ENCODE data around the gene PSMB8. TPM values are rescaled to one million over a fixed set of nuclear protein-coding genes. Genes with fewer than 3 reads are reported as not detected.

Gene PSMB8
- 100 to 1,000 TPM; 120 to 121 TPM for total RNA-seq
- 192 TPM for polyA plus RNA-seq (2013, experiment 1 of 2)
- polyA plus RNA-seq (2013, experiment 2 of 2) = 170 TPM
- 79.6 to 345 (median 136) reads per million in 172 experiments for total RNA-seq

DNA sequence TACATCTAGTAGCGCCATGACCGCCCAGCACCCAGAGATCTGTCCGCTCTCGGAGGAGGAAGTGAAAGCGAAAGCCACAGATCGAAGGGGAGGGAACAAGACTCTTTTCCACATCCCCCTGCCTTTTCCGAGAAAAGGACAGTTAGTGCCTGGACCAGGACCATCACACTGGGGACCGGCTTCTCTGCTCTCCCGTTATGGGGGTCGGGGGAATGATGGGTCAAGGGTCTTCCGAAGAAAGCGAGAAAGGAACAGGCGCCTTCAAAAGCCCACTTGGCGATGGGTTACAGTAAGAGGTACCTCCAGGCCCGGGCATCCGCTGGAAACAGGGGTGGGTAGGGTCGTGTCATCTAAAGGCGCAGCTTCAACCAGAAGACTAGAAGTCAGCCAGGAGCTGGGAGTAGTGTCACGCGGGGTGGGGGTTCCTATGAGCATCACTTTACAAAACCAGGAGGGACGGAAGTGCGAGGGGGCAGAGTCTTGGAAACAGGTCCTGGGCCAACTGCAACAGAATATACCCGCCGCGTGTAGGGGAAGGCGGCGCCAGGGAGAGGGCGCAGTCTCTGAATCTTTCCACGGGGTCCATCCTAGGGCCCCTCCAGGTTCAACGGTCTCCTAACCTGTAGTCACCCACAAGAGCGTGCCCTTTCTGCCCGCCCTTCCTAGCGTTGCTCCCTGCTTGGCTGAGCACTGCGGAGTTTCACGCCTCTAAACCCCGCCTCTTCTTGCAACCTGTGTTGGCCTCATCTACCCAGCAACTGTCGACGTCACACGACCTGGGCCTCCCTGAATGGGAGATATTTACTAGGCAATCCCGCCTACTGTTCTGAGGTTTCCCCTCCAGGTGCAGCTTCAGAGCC is at the start of gene PSMB8:
PSMB8 (minus strand) TSS at position 69 of the 860 bp plus-strand sequence; CDS start at position 18, 51 bp downstream.
- POLR2A ChIA-PET = interaction anchor here (0.7 to 11.2 kb wide), 36 partner anchors 9 to 1414 kb away, joined by 3 to 901 read pairs (median 4); partner anchors contain the start of genes BRD2, DDX39B, FKBPL and GPSM3
- Histone ChIP-seq H3K9me3 (ENCODE audit: control insufficient read depth in 1 of 2, insufficient read depth in 1 of 2, low read length in 2 of 2) (no peaks in the 10 kb centered on the region), H3K4me3 (ENCODE audit: low read length) (peak within 1 kb of the TSS; percentile 94), H3K4me1 (ENCODE audit: insufficient read depth, low read length) (peaks cover 73% of the 10 kb centered on the region), H3K27ac (ENCODE audit: low read depth in 1 of 2, low read length in 2 of 2) (peak within 1 kb of the TSS; percentile 99 to 100), H3K36me3 (ENCODE audit: insufficient read depth, low read length) (peaks cover 73% of the 10 kb centered on the region), H3K27me3 (ENCODE audit: control insufficient read depth in 1 of 2, insufficient read depth in 2 of 2, low read length in 2 of 2) (no peaks in the 10 kb centered on the region)
- CTCF ChIA-PET = interaction anchor here (0.6 to 4.0 kb wide), 7 partner anchors 10 to 140 kb away, joined by 3 to 66 read pairs (median 5); partner anchors contain the start of genes HLA-DMB, PSMB9 and TAP1
- Mint-ChIP-seq H3K27ac (peak within 1 kb of the TSS; percentile 99), H3K9me3 (no peaks in the 10 kb centered on the region), H3K36me3 (ENCODE audit: low read depth) (peaks cover 93% of the 10 kb centered on the region), H3K27me3 (no peaks in the 10 kb centered on the region), H3K4me3 (peak within 1 kb of the TSS; percentile 97), H3K4me1 (ENCODE audit: low read depth) (peaks cover 96% of the 10 kb centered on the region)
- peak; percentile 94 to 99 (median 98) for DNase-seq
- intact Hi-C loops (cut with DNase I, micrococcal nuclease) = loop anchor here (1.0 to 10.0 kb wide), 4 partner anchors 9 to 1401 kb away; partner anchors contain the start of genes HSD17B8 (in 1 of the 2), RING1 (in 1 of the 2), RXRB (in 1 of the 2) and SLC39A7 (in 1 of the 2)
- peak; percentile 79 for ATAC-seq (ENCODE audit: poor library complexity)
- TF ChIP-seq, protein P1, sequence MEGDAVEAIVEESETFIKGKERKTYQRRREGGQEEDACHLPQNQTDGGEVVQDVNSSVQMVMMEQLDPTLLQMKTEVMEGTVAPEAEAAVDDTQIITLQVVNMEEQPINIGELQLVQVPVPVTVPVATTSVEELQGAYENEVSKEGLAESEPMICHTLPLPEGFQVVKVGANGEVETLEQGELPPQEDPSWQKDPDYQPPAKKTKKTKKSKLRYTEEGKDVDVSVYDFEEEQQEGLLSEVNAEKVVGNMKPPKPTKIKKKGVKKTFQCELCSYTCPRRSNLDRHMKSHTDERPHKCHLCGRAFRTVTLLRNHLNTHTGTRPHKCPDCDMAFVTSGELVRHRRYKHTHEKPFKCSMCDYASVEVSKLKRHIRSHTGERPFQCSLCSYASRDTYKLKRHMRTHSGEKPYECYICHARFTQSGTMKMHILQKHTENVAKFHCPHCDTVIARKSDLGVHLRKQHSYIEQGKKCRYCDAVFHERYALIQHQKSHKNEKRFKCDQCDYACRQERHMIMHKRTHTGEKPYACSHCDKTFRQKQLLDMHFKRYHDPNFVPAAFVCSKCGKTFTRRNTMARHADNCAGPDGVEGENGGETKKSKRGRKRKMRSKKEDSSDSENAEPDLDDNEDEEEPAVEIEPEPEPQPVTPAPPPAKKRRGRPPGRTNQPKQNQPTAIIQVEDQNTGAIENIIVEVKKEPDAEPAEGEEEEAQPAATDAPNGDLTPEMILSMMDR (IDR thresholded peaks at IDR 0.05) = no peak

DNA sequence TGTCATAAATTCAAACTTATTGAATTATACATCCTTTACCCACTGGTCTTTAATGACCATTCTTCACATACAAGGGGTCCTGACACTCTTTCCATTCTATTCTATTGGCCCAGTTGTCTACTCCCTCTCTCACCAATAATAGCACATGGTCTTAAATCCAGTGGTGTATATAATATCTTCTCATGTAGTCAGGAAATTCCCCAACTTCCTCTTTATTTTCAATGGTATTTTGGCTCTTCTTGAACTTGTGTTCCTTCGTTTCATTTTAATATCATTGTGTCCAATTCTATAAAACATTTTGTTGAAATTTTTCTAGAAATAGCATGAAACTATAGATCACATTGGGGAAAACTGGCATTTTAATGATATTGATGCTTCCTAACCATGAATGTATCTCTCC is 47.0 kb upstream of the PSMB8 start:
- Mint-ChIP-seq H3K27me3 (no peaks in the 10 kb centered on the region), H3K9me3 (no peaks in the 10 kb centered on the region), H3K4me3 (no peak overlapping the region), H3K4me1 (ENCODE audit: low read depth) (peaks cover 25% of the 10 kb centered on the region), H3K27ac (no peak overlapping the region), H3K36me3 (ENCODE audit: low read depth) (peaks cover 10% of the 10 kb centered on the region)
- TF ChIP-seq, protein P1 (IDR thresholded peaks at IDR 0.05) = no peak
- intact Hi-C loops (cut with DNase I, micrococcal nuclease) = loop anchor here in 1 of 2 experiments (10.0 kb wide), 1 partner anchor 1504 kb away; the partner anchor contains the start of gene NUDT3
- Histone ChIP-seq H3K4me1 (ENCODE audit: insufficient read depth, low read length) (peaks cover 16% of the 10 kb centered on the region), H3K27me3 (ENCODE audit: control insufficient read depth in 1 of 2, insufficient read depth in 2 of 2, low read length in 2 of 2) (no peaks in the 10 kb centered on the region), H3K4me3 (ENCODE audit: low read length) (no peak overlapping the region), H3K9me3 (ENCODE audit: control insufficient read depth in 1 of 2, insufficient read depth in 1 of 2, low read length in 2 of 2) (no peaks in the 10 kb centered on the region), H3K36me3 (ENCODE audit: insufficient read depth, low read length) (no peaks in the 10 kb centered on the region), H3K27ac (ENCODE audit: low read depth in 1 of 2, low read length in 2 of 2) (no peak overlapping the region)
- ChIA-PET POLR2A (interaction anchor here (1.3 to 5.4 kb wide), 2 partner anchors 80 to 81 kb away, joined by 6 to 129 read pairs; partner anchors contain the start of gene BRD2), CTCF (interaction anchor here (1.1 to 2.1 kb wide), 2 partner anchors 22 to 94 kb away, joined by 3 to 5 read pairs; no protein-coding TSS in a partner anchor)
- ATAC-seq (ENCODE audit: poor library complexity) (no peak), DNase-seq (no peak)

DNA sequence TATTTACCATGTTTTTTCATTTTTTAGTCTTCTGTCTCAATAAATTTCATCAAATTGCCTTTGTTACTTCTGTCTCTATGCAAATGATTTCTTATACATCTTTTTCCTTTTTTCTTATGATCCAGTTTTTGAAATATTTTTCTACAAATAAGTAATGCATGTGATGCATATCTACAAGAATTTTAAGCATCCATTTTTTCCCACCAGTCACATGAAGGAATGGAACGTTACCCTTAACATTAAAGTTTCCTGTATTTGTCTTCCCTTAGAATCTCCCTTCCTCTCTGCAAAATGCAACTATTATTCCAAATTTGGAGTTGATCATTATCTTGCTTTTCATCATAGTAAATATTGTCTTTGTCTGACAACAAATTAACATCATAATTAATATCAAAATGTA is 45.7 kb upstream of the PSMB8 start:
- intact Hi-C loops (cut with DNase I, micrococcal nuclease) = loop anchor here in 1 of 2 experiments (5.0 kb wide), 1 partner anchor 193 kb away; no protein-coding TSS in a partner anchor
- POLR2A ChIA-PET = interaction anchor here (1.3 kb wide), 1 partner anchor 82 kb away, joined by 6 read pairs; no protein-coding TSS in a partner anchor
- no peak for ATAC-seq (ENCODE audit: poor library complexity)
- no peak overlapping the region for H3K27ac ChIP-seq (ENCODE audit: low read depth in 1 of 2, low read length in 2 of 2)
- peaks cover 7% of the 10 kb centered on the region for H3K36me3 Mint-ChIP-seq (ENCODE audit: low read depth)
- no peaks in the 10 kb centered on the region for H3K27me3 ChIP-seq (ENCODE audit: control insufficient read depth in 1 of 2, insufficient read depth in 2 of 2, low read length in 2 of 2)
- H3K9me3 Mint-ChIP-seq = no peaks in the 10 kb centered on the region
- CTCF ChIA-PET = interaction anchor here (1.1 kb wide), 1 partner anchor 21 kb away, joined by 3 read pairs; no protein-coding TSS in a partner anchor
- H3K4me3 ChIP-seq (ENCODE audit: low read length) = no peak overlapping the region
- no peaks in the 10 kb centered on the region for H3K27me3 Mint-ChIP-seq
- no peak overlapping the region for H3K27ac Mint-ChIP-seq
- TF ChIP-seq, protein P1 (IDR thresholded peaks at IDR 0.05) = no peak
- peaks cover 12% of the 10 kb centered on the region for H3K4me1 Mint-ChIP-seq (ENCODE audit: low read depth)
- H3K9me3 ChIP-seq (ENCODE audit: control insufficient read depth in 1 of 2, insufficient read depth in 1 of 2, low read length in 2 of 2) = no peaks in the 10 kb centered on the region
- no peak for DNase-seq
- peaks cover 6% of the 10 kb centered on the region for H3K4me1 ChIP-seq (ENCODE audit: insufficient read depth, low read length)
- H3K36me3 ChIP-seq (ENCODE audit: insufficient read depth, low read length) = no peaks in the 10 kb centered on the region
- H3K4me3 Mint-ChIP-seq = no peak overlapping the region

Data from CD4-positive, alpha-beta T cell (primary cell).